ENCODE measurements around the gene CYP4F22.

CYP4F22 gene

DNA sequence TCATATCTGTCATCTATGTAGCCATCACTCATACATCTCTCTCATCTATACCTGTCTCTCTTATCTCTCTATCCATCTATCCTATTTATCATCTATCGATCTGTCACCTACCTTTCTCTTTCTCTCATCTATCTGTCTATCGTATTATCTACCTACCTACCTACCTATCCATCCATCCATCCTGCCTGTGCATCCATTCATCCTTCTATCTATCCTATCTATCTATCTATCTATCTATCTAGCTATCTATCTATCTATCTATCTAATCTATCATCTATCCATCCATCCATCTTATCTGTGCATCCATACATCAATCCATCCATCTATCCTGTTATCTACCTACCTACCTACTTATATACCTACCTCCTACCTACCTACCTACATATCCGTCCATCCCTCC lies 62.1 kb downstream of the CYP4F22 start:
- no peaks in the 10 kb centered on the region for H3K9me3 ChIP-seq (ENCODE audit: low read length)

DNA sequence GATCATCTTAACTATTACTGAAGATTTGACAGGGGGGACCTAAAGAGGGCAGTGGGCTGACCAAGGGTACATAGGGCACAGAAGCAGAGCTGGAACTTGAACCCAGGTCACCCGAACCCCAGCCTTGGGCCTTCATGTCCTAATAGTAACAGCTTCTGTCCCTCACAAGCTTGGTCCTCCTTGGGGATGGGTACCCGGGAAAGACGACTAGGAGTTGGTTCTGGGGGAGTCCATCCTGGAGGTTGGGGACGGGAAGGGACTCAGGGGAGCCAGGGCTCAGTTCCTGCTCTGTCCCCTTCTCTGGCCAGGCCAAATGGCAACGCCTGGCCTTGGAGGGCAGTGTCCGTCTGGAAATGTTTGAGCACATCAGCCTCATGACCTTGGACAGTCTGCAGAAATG lies 67.1 kb downstream of the CYP4F22 start:
- no peak overlapping the region for H3K4me3 ChIP-seq (ENCODE audit: low read depth, low read length, poor library complexity, severe bottlenecking)

More for the DNA sequence above, 62.1 kb downstream of the CYP4F22 start:
- Histone ChIP-seq H4K20me1 (ENCODE audit: insufficient read depth, low read length) (no peaks in the 10 kb centered on the region), H3K4me3 (ENCODE audit: low read depth, low read length, poor library complexity, severe bottlenecking) (no peak overlapping the region), H3K9me2 (ENCODE audit: low read depth, low read length) (no peaks in the 10 kb centered on the region), H3K36me3 (ENCODE audit: insufficient read depth, low read length) (no peaks in the 10 kb centered on the region), H3F3A (ENCODE audit: insufficient read depth, low read length) (no peaks in the 10 kb centered on the region), H3K79me2 (ENCODE audit: insufficient read depth, low read length) (no peaks in the 10 kb centered on the region), H3K27me3 (ENCODE audit: insufficient read depth, low read length) (no peaks in the 10 kb centered on the region), H3K4me1 (ENCODE audit: insufficient read depth, low read length, severe bottlenecking) (no peaks in the 10 kb centered on the region), H2AFZ (ENCODE audit: low read length) (no peak overlapping the region), H3K4me2 (ENCODE audit: low read length) (no peak overlapping the region), H3K27ac (ENCODE audit: low read depth, low read length, poor library complexity, severe bottlenecking) (no peak overlapping the region), H3K9ac (ENCODE audit: low read length) (no peak overlapping the region)
- TF ChIP-seq EZH2 (IDR thresholded peaks at IDR 0.05; ENCODE audit: borderline replicate concordance, low read length) (no peak), CTCF (IDR thresholded peaks at IDR 0.05; ENCODE audit: low read length) (no peak)

DNA sequence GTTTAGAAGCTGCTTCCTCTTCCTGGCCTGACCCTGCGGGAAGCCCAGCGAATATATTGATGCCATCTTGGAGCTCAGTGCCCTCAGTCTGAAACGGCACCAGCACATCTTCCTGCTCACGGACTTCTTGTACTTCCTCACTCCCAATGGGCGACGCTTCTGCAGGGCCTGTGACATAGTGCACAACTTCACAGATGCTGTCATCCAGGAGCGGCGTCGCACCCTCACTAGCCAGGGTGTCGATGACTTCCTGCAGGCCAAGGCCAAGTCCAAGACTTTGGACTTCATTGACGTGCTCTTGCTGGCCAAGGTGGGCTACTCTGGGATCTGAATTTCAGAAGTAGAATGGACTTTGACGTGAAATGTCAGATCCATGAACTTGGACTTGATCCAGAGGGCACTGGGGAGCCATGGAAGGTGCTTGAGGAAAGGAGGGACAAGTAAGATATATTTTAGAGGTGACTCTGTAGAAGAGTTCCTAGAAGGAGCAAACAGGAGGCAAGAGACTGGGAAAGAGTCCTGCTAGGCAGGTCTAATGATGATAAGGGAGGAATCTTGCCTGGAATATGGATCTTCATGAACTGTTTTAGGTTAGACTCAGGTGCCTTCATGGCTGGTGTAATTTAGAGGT lies 68.3 kb downstream of the CYP4F22 start:
- Histone ChIP-seq H3K4me1 (ENCODE audit: insufficient read depth, low read length, severe bottlenecking) (no peaks in the 10 kb centered on the region), H3F3A (ENCODE audit: insufficient read depth, low read length) (no peaks in the 10 kb centered on the region), H3K9me2 (ENCODE audit: low read depth, low read length) (no peaks in the 10 kb centered on the region), H3K79me2 (ENCODE audit: insufficient read depth, low read length) (no peaks in the 10 kb centered on the region), H3K4me3 (ENCODE audit: low read depth, low read length, poor library complexity, severe bottlenecking) (no peak overlapping the region), H3K4me2 (ENCODE audit: low read length) (no peak overlapping the region), H3K27ac (ENCODE audit: low read depth, low read length, poor library complexity, severe bottlenecking) (no peak overlapping the region), H3K36me3 (ENCODE audit: insufficient read depth, low read length) (no peaks in the 10 kb centered on the region), H3K9ac (ENCODE audit: low read length) (no peak overlapping the region), H4K20me1 (ENCODE audit: insufficient read depth, low read length) (no peaks in the 10 kb centered on the region), H3K27me3 (ENCODE audit: insufficient read depth, low read length) (no peaks in the 10 kb centered on the region), H3K9me3 (ENCODE audit: low read length) (no peaks in the 10 kb centered on the region), H2AFZ (ENCODE audit: low read length) (no peak overlapping the region)
- TF ChIP-seq CTCF (IDR thresholded peaks at IDR 0.05; ENCODE audit: low read length), result no peak
- no peak for TF ChIP-seq EZH2 (IDR thresholded peaks at IDR 0.05; ENCODE audit: borderline replicate concordance, low read length)

More for the DNA sequence above, 67.1 kb downstream of the CYP4F22 start:
- Histone ChIP-seq H3K9ac (ENCODE audit: low read length) (no peak overlapping the region), H3K79me2 (ENCODE audit: insufficient read depth, low read length) (no peaks in the 10 kb centered on the region), H3F3A (ENCODE audit: insufficient read depth, low read length) (no peaks in the 10 kb centered on the region), H2AFZ (ENCODE audit: low read length) (no peak overlapping the region), H3K4me1 (ENCODE audit: insufficient read depth, low read length, severe bottlenecking) (no peaks in the 10 kb centered on the region), H3K36me3 (ENCODE audit: insufficient read depth, low read length) (no peaks in the 10 kb centered on the region), H4K20me1 (ENCODE audit: insufficient read depth, low read length) (no peaks in the 10 kb centered on the region), H3K9me3 (ENCODE audit: low read length) (no peaks in the 10 kb centered on the region), H3K27ac (ENCODE audit: low read depth, low read length, poor library complexity, severe bottlenecking) (no peak overlapping the region), H3K4me2 (ENCODE audit: low read length) (no peak overlapping the region), H3K27me3 (ENCODE audit: insufficient read depth, low read length) (no peaks in the 10 kb centered on the region), H3K9me2 (ENCODE audit: low read depth, low read length) (no peaks in the 10 kb centered on the region)
- TF ChIP-seq CTCF (IDR thresholded peaks at IDR 0.05; ENCODE audit: low read length), result no peak
- TF ChIP-seq EZH2 (IDR thresholded peaks at IDR 0.05; ENCODE audit: borderline replicate concordance, low read length), result no peak
